Tibial nerve (tissue), 4 donors: ENCODE data around the gene NDUFS4.

Source experiments
- EP300 ChIP-seq, 2 donors: sonication (generic); formaldehyde crosslinking; IDR thresholded peaks; one replicate each; pipeline ENCODE4 v1.6.1; 2017; ENCODE audit warnings: antibody characterized with exemption in 2 of 2, mild to moderate bottlenecking in 1 of 2
- TF ChIP-seq, protein P1 (sequence below), 5 experiments: fragments of 200-600 bp in 3 of 5; fragments of 450-650 bp in 2 of 5; sonication (generic) in 3 of 5; IDR thresholded peaks; one replicate each; pipeline ENCODE4 v1.5.1; 2016 to 2019; ENCODE audit warnings: antibody characterized with exemption in 5 of 5, mild to moderate bottlenecking in 3 of 5, moderate library complexity in 2 of 5

DNA sequence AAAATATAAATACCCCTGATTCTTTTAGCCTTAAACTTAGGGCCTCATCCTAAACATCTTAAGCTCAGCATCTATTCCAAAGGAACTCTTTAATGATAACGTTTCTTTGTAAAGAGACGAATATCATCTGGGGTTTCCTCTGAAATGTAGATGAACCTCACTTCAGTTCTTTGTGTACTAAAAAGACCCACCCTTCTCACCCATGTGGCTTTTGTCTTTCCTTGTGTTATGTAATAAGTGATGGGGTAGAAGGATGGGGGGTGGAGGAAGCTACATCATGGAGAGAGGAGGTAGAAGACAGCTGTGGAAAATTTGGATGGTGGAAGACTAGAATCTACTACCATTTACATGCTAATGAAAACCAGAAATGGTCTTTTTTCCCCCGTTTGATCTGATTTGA is 111.0 kb downstream of the NDUFS4 start:
- TF ChIP-seq, protein P1, sequence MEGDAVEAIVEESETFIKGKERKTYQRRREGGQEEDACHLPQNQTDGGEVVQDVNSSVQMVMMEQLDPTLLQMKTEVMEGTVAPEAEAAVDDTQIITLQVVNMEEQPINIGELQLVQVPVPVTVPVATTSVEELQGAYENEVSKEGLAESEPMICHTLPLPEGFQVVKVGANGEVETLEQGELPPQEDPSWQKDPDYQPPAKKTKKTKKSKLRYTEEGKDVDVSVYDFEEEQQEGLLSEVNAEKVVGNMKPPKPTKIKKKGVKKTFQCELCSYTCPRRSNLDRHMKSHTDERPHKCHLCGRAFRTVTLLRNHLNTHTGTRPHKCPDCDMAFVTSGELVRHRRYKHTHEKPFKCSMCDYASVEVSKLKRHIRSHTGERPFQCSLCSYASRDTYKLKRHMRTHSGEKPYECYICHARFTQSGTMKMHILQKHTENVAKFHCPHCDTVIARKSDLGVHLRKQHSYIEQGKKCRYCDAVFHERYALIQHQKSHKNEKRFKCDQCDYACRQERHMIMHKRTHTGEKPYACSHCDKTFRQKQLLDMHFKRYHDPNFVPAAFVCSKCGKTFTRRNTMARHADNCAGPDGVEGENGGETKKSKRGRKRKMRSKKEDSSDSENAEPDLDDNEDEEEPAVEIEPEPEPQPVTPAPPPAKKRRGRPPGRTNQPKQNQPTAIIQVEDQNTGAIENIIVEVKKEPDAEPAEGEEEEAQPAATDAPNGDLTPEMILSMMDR (IDR thresholded peaks at IDR 0.05) = no peak
- TF ChIP-seq EP300 (IDR thresholded peaks at IDR 0.05) = no peak
